Activated CD4-positive, alpha-beta T cell treated with anti-CD3 and anti-CD28 coated beads for 1 hour (primary cell): ENCODE results near the gene EXOSC2.
A peak's percentile ranks its signal among the peaks of the same experiment; 100 is the strongest.

Experiments used
- DNase-seq: peaks from one replicate; pipeline ENCODE4 v3.0.0-alpha.2; 2020

The EXOSC2 gene

GRCh38 chr9:130693426-130694191 lies at the start of gene EXOSC2:
EXOSC2 (plus strand) TSS chr9:130693780; CDS start chr9:130693792, 12 bp downstream.
- peak; percentile 96 for DNase-seq

- no peak for DNase-seq
Observed at GRCh38 chr9:130651221-130651620, 42.4 kb upstream of the EXOSC2 start.

- DNase-seq = no peak
Observed at GRCh38 chr9:130651752-130652151, 41.8 kb upstream of the EXOSC2 start.

GRCh38 chr9:130654879-130655278 lies 38.7 kb upstream of the EXOSC2 start:
- DNase-seq = no peak

- no peak for DNase-seq
Observed at GRCh38 chr9:130658893-130659698, 34.5 kb upstream of the EXOSC2 start.

GRCh38 chr9:130659699-130660248 lies 33.8 kb upstream of the EXOSC2 start:
- DNase-seq = no peak

- no peak for DNase-seq
Observed at GRCh38 chr9:130660326-130660682, 33.3 kb upstream of the EXOSC2 start.

- DNase-seq = no peak
Observed at GRCh38 chr9:130660683-130661450, 32.7 kb upstream of the EXOSC2 start.

- DNase-seq = no peak
Observed at GRCh38 chr9:130661451-130662098, 32.0 kb upstream of the EXOSC2 start.

- DNase-seq = no peak
Observed at GRCh38 chr9:130662099-130662969, 31.2 kb upstream of the EXOSC2 start.

GRCh38 chr9:130662970-130663257 lies 30.7 kb upstream of the EXOSC2 start:
- DNase-seq = no peak

GRCh38 chr9:130663258-130663976 lies 30.2 kb upstream of the EXOSC2 start:
- no peak for DNase-seq

GRCh38 chr9:130663977-130664250 lies 29.7 kb upstream of the EXOSC2 start:
- no peak for DNase-seq

GRCh38 chr9:130664251-130665028 lies 29.1 kb upstream of the EXOSC2 start, which contains the start of gene PRDM12:
PRDM12 (plus strand) TSS chr9:130664594; CDS start chr9:130664654, 60 bp downstream.
- no peak for DNase-seq

- DNase-seq = no peak
Observed at GRCh38 chr9:130665029-130665430, 28.6 kb upstream of the EXOSC2 start.

GRCh38 chr9:130665431-130666392 lies 27.9 kb upstream of the EXOSC2 start:
- DNase-seq = no peak

GRCh38 chr9:130666393-130667119 lies 27.0 kb upstream of the EXOSC2 start:
- DNase-seq = no peak

- no peak for DNase-seq
Observed at GRCh38 chr9:130667120-130667435, 26.5 kb upstream of the EXOSC2 start.

- no peak for DNase-seq
Observed at GRCh38 chr9:130668196-130668595, 25.4 kb upstream of the EXOSC2 start.
